ENCODE data around the gene PGBD1.

PGBD1 gene

GRCh38 chr6:28266563-28266961, 14.8 kb upstream of the PGBD1 start:
- no peaks in the 10 kb centered on the region for H3K27me3 ChIP-seq (ENCODE audit: low read depth, low read length)
- H3K4me2 ChIP-seq (ENCODE audit: low read length) = peak overlapping the region; percentile 86
- TF ChIP-seq EZH2phosphoT487 (IDR thresholded peaks at IDR 0.05; ENCODE audit: low read depth) (no peak), CTCF (IDR thresholded peaks at IDR 0.05; ENCODE audit: low read depth, low read length) (no peak)
- H4K20me1 ChIP-seq (ENCODE audit: insufficient read depth, low read length) = no peaks in the 10 kb centered on the region
- H3K36me3 ChIP-seq (replicated peaks; ENCODE audit: low read depth, low read length) = no peaks in the 10 kb centered on the region
- H3K4me3 ChIP-seq (ENCODE audit: low read length) = peak overlapping the region; percentile 93
- H2AFZ ChIP-seq (ENCODE audit: low read depth, low read length) = peak overlapping the region; percentile 92
- H3K27ac ChIP-seq (ENCODE audit: low read length) = peak overlapping the region; percentile 63
- H3K4me1 ChIP-seq (ENCODE audit: low read length) = peaks cover 10% of the 10 kb centered on the region
- H3K9ac ChIP-seq (ENCODE audit: low read length) = peak overlapping the region; percentile 85
- peaks cover 12% of the 10 kb centered on the region for H3K79me2 ChIP-seq (ENCODE audit: low read length)
- no peaks in the 10 kb centered on the region for H3K9me3 ChIP-seq (ENCODE audit: insufficient read depth, low read length)

- Histone ChIP-seq H3K79me2 (ENCODE audit: low read length) (peaks cover 12% of the 10 kb centered on the region), H3K9ac (ENCODE audit: low read length) (peak within 1 kb of the TSS; percentile 85), H3K4me1 (ENCODE audit: low read length) (peaks cover 10% of the 10 kb centered on the region), H3K4me3 (ENCODE audit: low read length) (peak within 1 kb of the TSS; percentile 93), H3K36me3 (replicated peaks; ENCODE audit: low read depth, low read length) (no peaks in the 10 kb centered on the region), H3K9me3 (ENCODE audit: insufficient read depth, low read length) (no peaks in the 10 kb centered on the region), H3K4me2 (ENCODE audit: low read length) (peak within 1 kb of the TSS; percentile 86), H3K27ac (ENCODE audit: low read length) (peak within 1 kb of the TSS; percentile 63), H2AFZ (ENCODE audit: low read depth, low read length) (peak within 1 kb of the TSS; percentile 92), H4K20me1 (ENCODE audit: insufficient read depth, low read length) (no peaks in the 10 kb centered on the region), H3K27me3 (ENCODE audit: low read depth, low read length) (no peaks in the 10 kb centered on the region)
- TF ChIP-seq CTCF (IDR thresholded peaks at IDR 0.05; ENCODE audit: low read depth, low read length) (no peak), EZH2phosphoT487 (IDR thresholded peaks at IDR 0.05; ENCODE audit: low read depth) (no peak)
Measured at GRCh38 chr6:28266962-28267694, 14.2 kb upstream of the PGBD1 start, which contains the start of gene ZSCAN26. ZSCAN26 (plus strand) TSS chr6:28267143; CDS start chr6:28271920, 4,777 bp downstream.

- H3K4me1 ChIP-seq (ENCODE audit: low read length) = peaks cover 10% of the 10 kb centered on the region
- no peaks in the 10 kb centered on the region for H3K9me3 ChIP-seq (ENCODE audit: insufficient read depth, low read length)
- peak overlapping the region; percentile 93 for H3K4me3 ChIP-seq (ENCODE audit: low read length)
- H4K20me1 ChIP-seq (ENCODE audit: insufficient read depth, low read length) = no peaks in the 10 kb centered on the region
- peaks cover 12% of the 10 kb centered on the region for H3K79me2 ChIP-seq (ENCODE audit: low read length)
- H3K27me3 ChIP-seq (ENCODE audit: low read depth, low read length) = no peaks in the 10 kb centered on the region
- no peaks in the 10 kb centered on the region for H3K36me3 ChIP-seq (replicated peaks; ENCODE audit: low read depth, low read length)
- H3K9ac ChIP-seq (ENCODE audit: low read length) = peak overlapping the region; percentile 85
- peak overlapping the region; percentile 63; the same call in 1 of the 2 replicates for H3K27ac ChIP-seq (ENCODE audit: low read length)
- peak overlapping the region; percentile 86 for H3K4me2 ChIP-seq (ENCODE audit: low read length)
- H2AFZ ChIP-seq (ENCODE audit: low read depth, low read length) = peak overlapping the region; percentile 92
- TF ChIP-seq EZH2phosphoT487 (IDR thresholded peaks at IDR 0.05; ENCODE audit: low read depth) (no peak), CTCF (IDR thresholded peaks at IDR 0.05; ENCODE audit: low read depth, low read length) (no peak)
Measured at GRCh38 chr6:28267695-28268059, 13.7 kb upstream of the PGBD1 start.

- H3K4me2 ChIP-seq (ENCODE audit: low read length) = no peak overlapping the region
- H3K27ac ChIP-seq (ENCODE audit: low read length) = no peak overlapping the region
Measured at GRCh38 chr6:28269492-28269891, 11.9 kb upstream of the PGBD1 start.

More at GRCh38 chr6:28269492-28269891, 11.9 kb upstream of the PGBD1 start:
- Histone ChIP-seq H3K36me3 (replicated peaks; ENCODE audit: low read depth, low read length) (no peaks in the 10 kb centered on the region), H3K9me3 (ENCODE audit: insufficient read depth, low read length) (no peaks in the 10 kb centered on the region), H3K79me2 (ENCODE audit: low read length) (peaks cover 12% of the 10 kb centered on the region), H2AFZ (ENCODE audit: low read depth, low read length) (no peak overlapping the region), H3K4me1 (ENCODE audit: low read length) (peaks cover 13% of the 10 kb centered on the region), H4K20me1 (ENCODE audit: insufficient read depth, low read length) (no peaks in the 10 kb centered on the region), H3K27me3 (ENCODE audit: low read depth, low read length) (no peaks in the 10 kb centered on the region), H3K9ac (ENCODE audit: low read length) (no peak overlapping the region), H3K4me3 (ENCODE audit: low read length) (no peak overlapping the region)
- TF ChIP-seq CTCF (IDR thresholded peaks at IDR 0.05; ENCODE audit: low read depth, low read length) (no peak), EZH2phosphoT487 (IDR thresholded peaks at IDR 0.05; ENCODE audit: low read depth) (no peak)
